Kidney (tissue), 14 donors: ENCODE data around the gene TSHR. TPM values are rescaled to one million over a fixed set of nuclear protein-coding genes. Genes with fewer than 3 reads are reported as not detected.

Experiments
- DNase-seq, 5 donors: peaks; one replicate each; pipeline ENCODE4 v3.0.0-alpha.2; 2013 to 2020
- FAIRE-seq: peaks from 2 replicates; lab custom pipeline; 2012; peaks lifted over from hg19 to GRCh38; lab: Jason Lieb, UNC
- H3K27ac ChIP-seq, 2 donors: one replicate each; pipeline ENCODE4 v1.7.0; 2013; ENCODE audit warnings: low read depth in 2 of 2, low read length in 2 of 2, inconsistent platforms in 1 of 2
- H3K27me3 ChIP-seq: one replicate; pipeline ENCODE4 v1.7.1; 2013; ENCODE audit warnings: low read length, inconsistent platforms; ENCODE audit not compliant: control insufficient read depth, insufficient read depth
- H3K36me3 ChIP-seq, 3 donors: one replicate each; pipeline versions ENCODE4 v1.7.0 to v1.7.1; 2013; ENCODE audit warnings: low read length in 3 of 3, control low read depth in 1 of 3, inconsistent platforms in 1 of 3; ENCODE audit not compliant: insufficient read depth in 3 of 3, control insufficient read depth in 2 of 3
- H3K4me1 ChIP-seq, 3 donors: one replicate each; pipeline versions ENCODE4 v1.7.0 to v1.7.1; 2013; ENCODE audit warnings: low read length in 3 of 3, inconsistent platforms in 1 of 3, low read depth in 1 of 3; ENCODE audit not compliant: control insufficient read depth in 2 of 3, insufficient read depth in 2 of 3
- H3K4me3 ChIP-seq, 3 donors: one replicate each; pipeline versions ENCODE4 v1.7.0 to v1.8.1; 2013; ENCODE audit warnings: low read length in 3 of 3, control low read depth in 1 of 3, inconsistent platforms in 1 of 3
- H3K9ac ChIP-seq, 3 donors: one replicate each; pipeline versions ENCODE4 v1.7.0 to v1.7.1; 2013; ENCODE audit warnings: low read length in 3 of 3, control low read depth in 1 of 3, inconsistent platforms in 1 of 3
- H3K9me3 ChIP-seq, 3 donors: one replicate each; pipeline versions ENCODE4 v1.7.0 to v1.7.1; 2013; ENCODE audit warnings: low read length in 3 of 3, control low read depth in 1 of 3, inconsistent platforms in 1 of 3; ENCODE audit not compliant: control insufficient read depth in 2 of 3, insufficient read depth in 1 of 3
- CTCF ChIP-seq: IDR thresholded peaks from 3 replicates; pipeline ENCODE4 v1.5.1; 2012; ENCODE audit warnings: mild to moderate bottlenecking, moderate library complexity, borderline replicate concordance; ENCODE audit not compliant: insufficient read depth; ENCODE audit errors: extremely low read depth
- intact Hi-C: fragments of 100-400 bp; cut with DNase I; formaldehyde crosslinking; loops from one replicate; pipeline ENCODE4 v1.11.1; 2022
- polyA plus RNA-seq: library from polyadenylated mRNA; stranded (reverse); fragments of 350-450 nt; fragmentation: Illumina TruSeq; extraction: RNeasy Lipid Tissue Mini Kit (QIAGEN cat#74804); gene quantifications from one replicate; pipeline ENCODE4 v1.2.3, GENCODE V29; 2014; ENCODE audit warnings: low read depth, low replicate concordance; ENCODE audit not compliant: insufficient read depth
- total RNA-seq: library from RNA; stranded (reverse); fragmentation: NEBNext Ultra II Directional; extraction: Animal tissue kit (Norgen Biotek cat#: 25700); gene quantifications from one replicate; pipeline ENCODE4 v1.2.1, GENCODE V29; 2021
- donor health status: control.
- donor health status: control.
- donor health status: control.
- donor health status: control.
- donor health status: control.
- donor health status: DM: yes; HTN: yes; CAD: no.
- donor health status: Normal renal cell carcinoma (clear cell type).

TSHR gene
- total and polyA plus RNA-seq, 2 donors from 2014 or later, result 0.98 TPM; not detected in 1

DNA sequence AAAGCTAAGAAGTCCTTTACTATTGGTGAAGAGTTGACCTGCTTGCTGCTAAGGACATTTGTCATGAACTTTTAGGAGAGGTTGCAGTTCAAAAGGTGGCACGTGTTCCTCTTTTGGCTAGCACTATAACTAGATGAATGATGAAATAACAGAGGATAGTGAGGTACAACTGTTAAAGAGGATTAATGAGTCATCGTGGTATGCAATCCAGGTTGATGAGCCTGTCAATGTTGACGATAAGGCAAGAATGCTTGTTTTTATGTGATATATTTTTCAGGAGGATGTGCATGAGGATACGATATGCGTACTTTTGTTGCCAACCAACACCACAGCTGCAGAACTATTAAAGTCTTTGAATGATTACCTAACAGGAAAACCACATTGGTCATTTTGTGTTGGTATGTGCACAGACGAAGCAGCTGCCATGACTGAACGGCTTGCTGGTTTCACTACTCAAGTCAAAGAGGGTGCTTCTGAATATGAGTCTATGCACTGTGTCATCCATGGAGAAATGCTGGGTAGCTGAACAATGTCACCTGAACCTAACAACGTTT lies 24.5 kb upstream of the TSHR start:
- H3K36me3 ChIP-seq, result no peaks in the 10 kb centered on the region
- TF ChIP-seq CTCF, result no peak
- H3K9ac ChIP-seq, result no peak overlapping the region
- H3K27me3 ChIP-seq, result no peaks in the 10 kb centered on the region
- intact Hi-C loops, result no loop called here
- no peak for DNase-seq
- no peaks in the 10 kb centered on the region for H3K9me3 ChIP-seq
- FAIRE-seq, result no peak
- no peaks in the 10 kb centered on the region for H3K4me1 ChIP-seq
- H3K4me3 ChIP-seq, result no peak overlapping the region
- no peak overlapping the region for H3K27ac ChIP-seq

- no peak overlapping the region for H3K9ac ChIP-seq
- no peak overlapping the region for H3K4me3 ChIP-seq
- TF ChIP-seq CTCF, result no peak
- FAIRE-seq (no peak), DNase-seq (no peak)
- no peaks in the 10 kb centered on the region for H3K36me3 ChIP-seq
- H3K27ac ChIP-seq, result no peak overlapping the region
- H3K27me3 ChIP-seq, result no peaks in the 10 kb centered on the region
- intact Hi-C loops, result no loop called here
- H3K4me1 ChIP-seq, result no peaks in the 10 kb centered on the region
- H3K9me3 ChIP-seq, result no peaks in the 10 kb centered on the region
Observed at GRCh38 chr14:80933282-80933681, 22.1 kb upstream of the TSHR start.

GRCh38 chr14:80933686-80934085 lies 21.7 kb upstream of the TSHR start:
- intact Hi-C loops, result no loop called here
- no peaks in the 10 kb centered on the region for H3K27me3 ChIP-seq
- H3K9ac ChIP-seq, result no peak overlapping the region
- no peaks in the 10 kb centered on the region for H3K4me1 ChIP-seq
- no peak for TF ChIP-seq CTCF
- FAIRE-seq, result no peak
- H3K27ac ChIP-seq, result no peak overlapping the region
- H3K4me3 ChIP-seq, result no peak overlapping the region
- H3K9me3 ChIP-seq, result no peaks in the 10 kb centered on the region
- H3K36me3 ChIP-seq, result no peaks in the 10 kb centered on the region
- DNase-seq, result no peak

GRCh38 chr14:80940146-80940545 lies 15.3 kb upstream of the TSHR start:
- DNase-seq (no peak), FAIRE-seq (no peak)
- Histone ChIP-seq H3K9ac (no peak overlapping the region), H3K27me3 (no peaks in the 10 kb centered on the region), H3K27ac (no peak overlapping the region), H3K36me3 (no peaks in the 10 kb centered on the region), H3K4me1 (peaks cover 0 to 4% (median 0%) of the 10 kb centered on the region in 3 donors), H3K4me3 (no peak overlapping the region), H3K9me3 (no peaks in the 10 kb centered on the region)
- intact Hi-C loops, result no loop called here
- no peak for TF ChIP-seq CTCF
